HG02884 (cell line): ENCODE measurements around the gene PLIN4.

Experiments used
- ATAC-seq: cut with Tn5 transposase; IDR thresholded peaks from one replicate; pipeline ENCODE4 v1.9.1; 2021; ENCODE audit warnings: mild to moderate bottlenecking, moderate library complexity; ENCODE audit not compliant: unreplicated experiment

Gene PLIN4

GRCh38 chr19:4456843-4457653 is 61.2 kb downstream of the PLIN4 start:
- ATAC-seq, result no peak

DNA sequence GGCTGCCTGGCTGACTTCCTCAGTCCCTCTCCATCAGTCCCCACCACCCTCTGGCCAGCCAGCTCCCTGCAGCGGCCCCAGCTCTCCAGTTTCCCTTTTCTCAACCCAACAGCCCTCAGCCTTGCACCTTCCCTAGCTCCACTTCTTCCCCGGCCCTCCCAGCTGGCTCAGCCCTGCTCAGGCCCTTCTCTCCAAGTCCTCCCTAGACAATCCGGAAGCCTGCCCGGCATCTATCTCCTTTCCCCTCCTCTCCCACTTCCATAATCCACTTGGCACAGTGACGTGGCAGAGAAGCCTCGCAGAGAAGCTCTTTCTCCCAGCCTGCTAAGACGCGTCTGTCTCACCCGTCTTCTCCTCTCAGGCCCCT is 61.8 kb downstream of the PLIN4 start:
- no peak for ATAC-seq

DNA sequence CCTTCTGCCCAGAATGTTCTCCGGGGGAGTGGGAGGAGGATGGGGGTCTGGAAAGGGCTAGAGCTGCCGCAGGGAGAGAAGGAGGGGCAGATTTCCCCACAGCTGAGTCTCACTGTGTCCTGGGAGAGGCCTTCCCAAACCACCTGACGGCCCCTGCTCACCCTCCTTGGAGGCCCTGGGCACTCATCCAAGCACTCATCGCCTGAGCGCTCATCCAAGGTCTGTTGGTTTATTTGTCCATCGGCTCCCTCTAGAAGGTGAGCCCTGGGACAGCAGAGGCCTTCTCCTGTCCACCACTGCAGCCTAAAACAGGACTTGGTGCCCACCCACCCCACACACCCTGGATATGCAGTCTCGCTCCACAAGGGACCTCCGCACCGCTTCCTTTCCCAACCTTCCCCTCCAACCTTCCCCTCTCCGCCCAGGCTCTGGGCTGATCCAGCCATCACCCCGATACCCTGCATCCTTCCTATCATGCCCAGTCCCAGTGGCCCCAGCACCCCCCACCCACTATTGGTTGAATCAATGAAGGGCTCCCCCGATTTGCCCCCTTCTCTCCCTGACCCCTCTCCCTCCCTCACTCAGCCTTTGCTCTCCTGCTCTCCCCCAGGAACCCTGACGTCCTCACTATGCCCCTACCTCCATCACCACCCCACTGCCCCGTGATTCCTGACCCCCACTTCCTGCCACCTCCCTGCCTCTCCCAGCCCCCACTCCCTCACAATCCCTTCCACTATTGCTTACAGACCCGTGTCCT is 62.4 kb downstream of the PLIN4 start:
- ATAC-seq, result no peak

GRCh38 chr19:4454747-4455718 is 63.3 kb downstream of the PLIN4 start:
- no peak for ATAC-seq

DNA sequence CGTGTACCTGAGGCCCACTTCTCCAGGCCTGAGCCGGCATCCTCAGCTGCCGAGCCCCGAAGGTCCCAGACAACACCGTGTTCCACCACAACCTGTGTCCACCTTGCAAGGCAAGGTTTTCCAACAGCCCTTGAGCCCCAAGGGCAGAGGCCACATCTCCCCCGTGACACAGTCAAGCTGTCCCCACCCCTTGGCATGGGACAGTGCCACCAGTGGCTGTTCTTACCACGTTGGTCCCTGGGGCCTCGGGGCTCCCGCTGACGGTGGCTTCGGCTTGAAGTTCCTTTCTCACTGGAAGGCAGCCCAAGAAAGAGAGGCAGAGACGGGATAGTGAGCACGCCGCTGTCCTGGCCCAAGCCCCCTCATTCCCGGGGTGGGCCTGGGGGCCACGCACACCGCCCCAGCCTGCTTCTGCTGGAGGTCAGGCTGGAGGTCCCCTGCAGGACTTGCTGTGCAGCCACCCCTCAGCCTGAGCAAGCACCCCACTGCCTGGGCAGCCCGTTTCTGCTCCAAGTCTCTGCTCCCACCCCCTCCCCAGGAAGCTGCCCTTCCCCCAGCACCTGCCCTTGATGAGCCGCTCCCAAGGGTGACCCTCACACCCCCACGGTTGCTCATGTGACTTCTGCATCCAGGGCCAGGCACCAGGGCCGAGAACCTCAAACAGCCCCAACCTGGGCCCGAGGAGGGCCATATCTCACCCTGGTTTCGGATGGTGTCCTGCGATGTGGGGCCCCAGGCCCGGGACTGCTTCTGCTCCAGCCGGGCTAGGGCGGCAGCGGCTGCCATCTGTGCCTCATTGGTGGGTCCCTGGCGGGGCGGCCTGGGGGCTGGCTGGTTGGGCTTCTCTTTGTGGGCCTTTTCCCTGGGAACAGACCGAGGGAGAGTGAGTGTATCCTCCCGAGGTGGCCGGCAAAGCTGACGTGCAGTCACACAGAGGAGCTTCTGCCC is 64.8 kb downstream of the PLIN4 start:
- no peak for ATAC-seq

- no peak for ATAC-seq
Observed at GRCh38 chr19:4452230-4452990, 65.9 kb downstream of the PLIN4 start.
